DOHH2 (cell line): ENCODE results near the gene FCHSD2.

Source experiments
- H3F3A ChIP-seq: fragments of 200-600 bp; sonication (generic), shearing (Covaris generic); 2 replicates; pipeline ENCODE4 v1.6.0; 2016; ENCODE audit warnings: antibody characterized with exemption, mild to moderate bottlenecking; ENCODE audit not compliant: control insufficient read depth, insufficient read depth
- H3K27ac ChIP-seq: fragments of 200-600 bp; sonication (generic); 2 replicates; pipeline ENCODE4 v1.5.1; 2014; ENCODE audit warnings: low read depth, mild to moderate bottlenecking, low read length, moderate library complexity
- H3K27me3 ChIP-seq: fragments of 200-600 bp; sonication (generic); 2 replicates; pipeline ENCODE4 v1.6.1; 2014; ENCODE audit warnings: mild to moderate bottlenecking, low read length, mixed read lengths; ENCODE audit not compliant: control insufficient read depth
- H3K36me3 ChIP-seq: fragments of 200-600 bp; sonication (generic); 2 replicates; pipeline ENCODE4 v1.6.1; 2014; ENCODE audit warnings: mild to moderate bottlenecking, low read length, moderate library complexity, mixed read lengths; ENCODE audit not compliant: control insufficient read depth
- H3K4me1 ChIP-seq: fragments of 200-600 bp; sonication (generic); 2 replicates; pipeline ENCODE4 v1.6.1; 2014; ENCODE audit warnings: mild to moderate bottlenecking, low read length, mixed read lengths; ENCODE audit not compliant: control insufficient read depth
- H3K4me2 ChIP-seq: fragments of 200-600 bp; sonication (generic); 2 replicates; pipeline ENCODE4 v1.6.0; 2014; ENCODE audit warnings: mild to moderate bottlenecking, low read length, moderate library complexity
- H3K4me3 ChIP-seq: fragments of 200-600 bp; sonication (generic); 2 replicates; pipeline ENCODE4 v1.5.1; 2014; ENCODE audit warnings: mild to moderate bottlenecking, low read length, mixed read lengths
- H3K79me2 ChIP-seq: fragments of 200-600 bp; sonication (generic); 2 replicates; pipeline ENCODE4 v1.6.1; 2014; ENCODE audit warnings: mild to moderate bottlenecking, low read length, mixed read lengths; ENCODE audit not compliant: control insufficient read depth
- H3K9me2 ChIP-seq: fragments of 200-600 bp; sonication (generic); replicated peaks from 2 replicates; pipeline ENCODE4 v1.6.1; 2014; ENCODE audit warnings: mild to moderate bottlenecking, low read length, mixed read lengths; ENCODE audit not compliant: control insufficient read depth
- H3K9me3 ChIP-seq: fragments of 200-600 bp; sonication (generic); 2 replicates; pipeline ENCODE4 v1.6.1; 2014; ENCODE audit warnings: antibody characterized with exemption, low read length, mixed read lengths; ENCODE audit not compliant: control insufficient read depth, insufficient read depth
- H4K20me1 ChIP-seq: fragments of 200-600 bp; sonication (generic); 2 replicates; pipeline ENCODE4 v1.6.0; 2014; ENCODE audit warnings: low read depth, mild to moderate bottlenecking, antibody characterized with exemption, low read length, moderate library complexity; ENCODE audit not compliant: control insufficient read depth, insufficient read depth
- CTCF ChIP-seq: fragments of 200-600 bp; sonication (generic); IDR thresholded peaks from one replicate; pipeline ENCODE4 v1.5.1; 2014; ENCODE audit warnings: antibody characterized with exemption, mild to moderate bottlenecking, low read depth, low read length; ENCODE audit not compliant: poor library complexity, severe bottlenecking
- EZH2phosphoT487 ChIP-seq: fragments of 200-600 bp; sonication (generic); IDR thresholded peaks from 2 replicates; pipeline ENCODE4 v1.6.1; 2017; ENCODE audit warnings: borderline replicate concordance, mild to moderate bottlenecking, antibody characterized with exemption, low read length, moderate library complexity, mixed read lengths

FCHSD2 gene

GRCh38 chr11:72959998-72960731 lies 182.0 kb downstream of the FCHSD2 start:
- TF ChIP-seq EZH2phosphoT487: no peak
- no peak for TF ChIP-seq CTCF
- Histone ChIP-seq H3K4me3 (no peak overlapping the region), H3K4me2 (no peak overlapping the region), H3K9me3 (no peaks in the 10 kb centered on the region), H3K9me2 (no peaks in the 10 kb centered on the region), H3K27ac (no peak overlapping the region), H3F3A (no peaks in the 10 kb centered on the region), H3K79me2 (peaks cover 6% of the 10 kb centered on the region), H4K20me1 (no peaks in the 10 kb centered on the region), H3K27me3 (no peaks in the 10 kb centered on the region), H3K4me1 (peaks cover 10% of the 10 kb centered on the region), H3K36me3 (peaks cover 65% of the 10 kb centered on the region)

GRCh38 chr11:72958791-72959190 lies 183.3 kb downstream of the FCHSD2 start:
- H3K4me2 ChIP-seq: no peak overlapping the region
- peaks cover 12% of the 10 kb centered on the region for H3K4me1 ChIP-seq
- no peak overlapping the region for H3K4me3 ChIP-seq
- no peak overlapping the region for H3K27ac ChIP-seq
- no peaks in the 10 kb centered on the region for H3K9me2 ChIP-seq
- no peaks in the 10 kb centered on the region for H3K27me3 ChIP-seq
- H3K36me3 ChIP-seq: peaks cover 56% of the 10 kb centered on the region
- H3F3A ChIP-seq: no peaks in the 10 kb centered on the region
- no peak for TF ChIP-seq CTCF
- TF ChIP-seq EZH2phosphoT487: no peak
- H3K9me3 ChIP-seq: no peaks in the 10 kb centered on the region
- H3K79me2 ChIP-seq: peaks cover 9% of the 10 kb centered on the region
- no peaks in the 10 kb centered on the region for H4K20me1 ChIP-seq

GRCh38 chr11:72955466-72955865 lies 186.7 kb downstream of the FCHSD2 start:
- H3K4me3 ChIP-seq: no peak overlapping the region
- no peak for TF ChIP-seq CTCF
- TF ChIP-seq EZH2phosphoT487: no peak
- H3K27ac ChIP-seq: no peak overlapping the region
- no peaks in the 10 kb centered on the region for H4K20me1 ChIP-seq
- no peaks in the 10 kb centered on the region for H3K9me2 ChIP-seq
- H3F3A ChIP-seq: peaks cover 7% of the 10 kb centered on the region; the same call in 1 of the 2 replicates
- H3K4me1 ChIP-seq: peaks cover 35% of the 10 kb centered on the region
- no peak overlapping the region for H3K4me2 ChIP-seq
- H3K79me2 ChIP-seq: peaks cover 34% of the 10 kb centered on the region
- H3K9me3 ChIP-seq: no peaks in the 10 kb centered on the region
- H3K27me3 ChIP-seq: no peaks in the 10 kb centered on the region
- H3K36me3 ChIP-seq: peaks cover 72% of the 10 kb centered on the region
